Mesenchymal stem cell (in vitro differentiated cells and primary cell): ENCODE results near the gene SULT1B1.

Experiments used
- DNase-seq: peaks from one replicate; pipeline ENCODE4 v3.0.0-alpha.2; 2013
- H2AFZ ChIP-seq: one replicate; pipeline ENCODE4 v1.6.1; 2013; ENCODE audit warnings: low read depth, mild to moderate bottlenecking, control low read depth, inconsistent platforms, low read length, moderate library complexity
- H2AK5ac ChIP-seq: 2 replicates; pipeline ENCODE4 v1.6.1; 2013; ENCODE audit warnings: low read length, moderate library complexity, mild to moderate bottlenecking, inconsistent platforms; ENCODE audit not compliant: severe bottlenecking
- H2BK120ac ChIP-seq: one replicate; pipeline ENCODE4 v1.6.1; 2013; ENCODE audit warnings: low read depth, mild to moderate bottlenecking, inconsistent platforms, low read length, moderate library complexity
- H2BK12ac ChIP-seq, 2 experiments: one replicate each; pipeline ENCODE4 v1.6.1; 2013; ENCODE audit warnings: inconsistent platforms in 2 of 2, low read length in 2 of 2, mild to moderate bottlenecking in 2 of 2, moderate library complexity in 2 of 2, control low read depth in 1 of 2
- H2BK15ac ChIP-seq: one replicate; pipeline ENCODE4 v1.6.1; 2013; ENCODE audit warnings: mild to moderate bottlenecking, low read depth, inconsistent platforms; ENCODE audit not compliant: poor library complexity, severe bottlenecking
- H2BK5ac ChIP-seq: 2 replicates; pipeline ENCODE4 v1.6.1; 2013; ENCODE audit warnings: low read depth, mild to moderate bottlenecking, low read length, control low read depth, inconsistent platforms; ENCODE audit not compliant: poor library complexity, severe bottlenecking
- H3K14ac ChIP-seq, 2 experiments: one replicate each; pipeline ENCODE4 v1.6.1; 2013; ENCODE audit warnings: inconsistent platforms in 2 of 2, low read length in 2 of 2, control low read depth in 1 of 2, mild to moderate bottlenecking in 1 of 2, moderate library complexity in 1 of 2
- H3K18ac ChIP-seq, 2 experiments: one replicate each; pipeline ENCODE4 v1.6.1; 2013; ENCODE audit warnings: inconsistent platforms in 2 of 2, low read length in 2 of 2, control low read depth in 1 of 2, low read depth in 1 of 2, mild to moderate bottlenecking in 1 of 2
- H3K23ac ChIP-seq, 2 experiments: one replicate each; pipeline ENCODE4 v1.6.1; 2013; ENCODE audit warnings: inconsistent platforms in 2 of 2, low read length in 2 of 2, mild to moderate bottlenecking in 2 of 2, moderate library complexity in 2 of 2, control low read depth in 1 of 2
- H3K27ac ChIP-seq: 2 replicates; pipeline ENCODE4 v1.5.1; 2013; ENCODE audit warnings: mild to moderate bottlenecking, moderate library complexity, low read length, control low read depth, inconsistent platforms; ENCODE audit not compliant: poor library complexity, severe bottlenecking
- H3K27me3 ChIP-seq, 2 experiments: 2 replicates each; pipeline versions ENCODE4 v1.6.1 to v1.7.0; 2013; ENCODE audit warnings: low read length in 2 of 2, mild to moderate bottlenecking in 2 of 2, moderate library complexity in 2 of 2, control low read depth in 1 of 2, inconsistent platforms in 1 of 2; ENCODE audit not compliant: control insufficient read depth in 1 of 2, insufficient read depth in 1 of 2
- H3K36me3 ChIP-seq, 2 experiments: 2 replicates each; pipeline versions ENCODE4 v1.6.1 to v1.7.0; 2013; ENCODE audit warnings: low read length in 2 of 2, control low read depth in 1 of 2, inconsistent platforms in 1 of 2, low read depth in 1 of 2, mild to moderate bottlenecking in 1 of 2; ENCODE audit not compliant: insufficient read depth in 2 of 2, control insufficient read depth in 1 of 2
- H3K4ac ChIP-seq, 2 experiments: one replicate each; pipeline ENCODE4 v1.6.1; 2013; ENCODE audit warnings: inconsistent platforms in 2 of 2, low read length in 2 of 2, mild to moderate bottlenecking in 2 of 2, moderate library complexity in 2 of 2, control low read depth in 1 of 2, low read depth in 1 of 2
- H3K4me1 ChIP-seq: 2 replicates; pipeline ENCODE4 v1.6.1; 2013; ENCODE audit warnings: low read depth, low read length, control low read depth; ENCODE audit not compliant: control insufficient read depth, insufficient read depth
- H3K4me2 ChIP-seq: 2 replicates; pipeline ENCODE4 v1.6.1; 2013; ENCODE audit warnings: low read length, mild to moderate bottlenecking, inconsistent platforms; ENCODE audit not compliant: poor library complexity, severe bottlenecking
- H3K4me3 ChIP-seq, 2 experiments: 2 replicates each; pipeline versions ENCODE4 v1.5.1 to v1.7.0; 2013; ENCODE audit warnings: low read length in 2 of 2, mild to moderate bottlenecking in 2 of 2, control low read depth in 1 of 2, low read depth in 1 of 2; ENCODE audit not compliant: insufficient read depth in 1 of 2
- H3K79me1 ChIP-seq: replicated peaks from 2 replicates; pipeline ENCODE4 v1.6.1; 2013; ENCODE audit warnings: mild to moderate bottlenecking, control low read depth, low read length, inconsistent platforms; ENCODE audit not compliant: poor library complexity, severe bottlenecking
- H3K9ac ChIP-seq: 2 replicates; pipeline ENCODE4 v1.7.0; 2013; ENCODE audit warnings: mild to moderate bottlenecking, low read length, moderate library complexity
- H3K9me3 ChIP-seq: 2 replicates; pipeline ENCODE4 v1.7.0; 2013; ENCODE audit warnings: mild to moderate bottlenecking, low read length; ENCODE audit not compliant: control insufficient read depth
- H4K8ac ChIP-seq: one replicate; pipeline ENCODE4 v1.6.1; 2013; ENCODE audit warnings: inconsistent platforms, mild to moderate bottlenecking, low read length, moderate library complexity
- H4K91ac ChIP-seq: one replicate; pipeline ENCODE4 v1.6.1; 2013; ENCODE audit warnings: mild to moderate bottlenecking, low read length, inconsistent platforms
- WGBS: methylation state at CpG from one replicate; pipeline ENCODE4 v1.1.7; 2013; ENCODE audit warnings: mixed read lengths; 5-methylcytosine and 5-hydroxymethylcytosine counted together

Gene SULT1B1

GRCh38 chr4:69781458-69782418 is 21.3 kb upstream of the SULT1B1 start:
- no peaks in the 10 kb centered on the region for H3K27me3 ChIP-seq
- no peak overlapping the region for H3K18ac ChIP-seq
- H3K4me1 ChIP-seq = no peaks in the 10 kb centered on the region
- no peaks in the 10 kb centered on the region for H3K79me1 ChIP-seq
- no peak overlapping the region for H4K8ac ChIP-seq
- H2BK120ac ChIP-seq = no peak overlapping the region
- H3K9ac ChIP-seq = no peak overlapping the region
- H3K14ac ChIP-seq = no peak overlapping the region
- 93% methylated on average over 16 of the region's 19 CpGs for WGBS
- H2AK5ac ChIP-seq = no peak overlapping the region
- no peak overlapping the region for H3K4me3 ChIP-seq
- no peak overlapping the region for H2AFZ ChIP-seq
- H4K91ac ChIP-seq = peak overlapping the region; percentile 15
- DNase-seq = no peak
- no peaks in the 10 kb centered on the region for H3K36me3 ChIP-seq
- H2BK15ac ChIP-seq = no peak overlapping the region
- H3K4ac ChIP-seq = no peak overlapping the region
- no peak overlapping the region for H3K4me2 ChIP-seq
- no peak overlapping the region for H2BK12ac ChIP-seq
- no peak overlapping the region for H3K27ac ChIP-seq
- no peak overlapping the region for H3K23ac ChIP-seq
- no peaks in the 10 kb centered on the region for H3K9me3 ChIP-seq
- no peak overlapping the region for H2BK5ac ChIP-seq

- Histone ChIP-seq H3K4me3 (no peak overlapping the region), H4K8ac (no peak overlapping the region), H3K18ac (no peak overlapping the region), H2BK12ac (no peak overlapping the region), H3K79me1 (no peaks in the 10 kb centered on the region), H3K9ac (no peak overlapping the region), H2BK15ac (no peak overlapping the region), H3K14ac (no peak overlapping the region), H2BK5ac (no peak overlapping the region), H3K27ac (no peak overlapping the region), H3K4me1 (no peaks in the 10 kb centered on the region), H2BK120ac (no peak overlapping the region), H3K36me3 (no peaks in the 10 kb centered on the region), H3K9me3 (no peaks in the 10 kb centered on the region), H3K27me3 (no peaks in the 10 kb centered on the region), H2AFZ (no peak overlapping the region), H4K91ac (no peak overlapping the region), H2AK5ac (no peak overlapping the region), H3K23ac (no peak overlapping the region), H3K4me2 (no peak overlapping the region), H3K4ac (no peak overlapping the region)
- WGBS = no CpG with 5 or more reads among the region's 1 CpG
- no peak for DNase-seq
Observed at GRCh38 chr4:69780141-69780540, 19.7 kb upstream of the SULT1B1 start.

DNA sequence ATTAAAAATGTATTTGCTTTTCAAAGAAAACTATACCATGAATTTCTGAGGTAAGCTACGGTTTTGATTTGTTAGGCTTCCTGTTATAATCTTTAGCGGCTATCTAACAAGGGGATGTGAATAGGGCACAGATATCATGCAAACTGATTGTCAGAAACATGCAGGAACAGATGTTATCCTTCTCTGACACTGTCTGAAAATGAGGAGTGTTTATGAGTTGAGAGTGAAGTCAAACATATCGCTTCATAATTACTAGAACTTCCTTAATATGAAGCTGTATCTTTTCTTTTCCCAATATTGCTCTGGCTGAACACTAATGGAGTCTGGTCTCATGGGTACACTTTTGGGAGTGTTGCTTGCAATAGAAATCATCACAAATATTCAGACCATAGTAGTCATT is 16.3 kb upstream of the SULT1B1 start:
- WGBS = 92% methylated on average over 2 of the region's 3 CpGs
- H3K14ac ChIP-seq = no peak overlapping the region
- H3K9me3 ChIP-seq = no peaks in the 10 kb centered on the region
- H3K4me1 ChIP-seq = no peaks in the 10 kb centered on the region
- no peak overlapping the region for H3K4me3 ChIP-seq
- no peak overlapping the region for H3K9ac ChIP-seq
- no peak overlapping the region for H2AFZ ChIP-seq
- no peak for DNase-seq
- no peak overlapping the region for H2BK15ac ChIP-seq
- no peak overlapping the region for H2AK5ac ChIP-seq
- no peak overlapping the region for H2BK5ac ChIP-seq
- no peaks in the 10 kb centered on the region for H3K79me1 ChIP-seq
- no peaks in the 10 kb centered on the region for H3K36me3 ChIP-seq
- H2BK120ac ChIP-seq = no peak overlapping the region
- no peak overlapping the region for H4K91ac ChIP-seq
- H3K18ac ChIP-seq = no peak overlapping the region
- no peak overlapping the region for H2BK12ac ChIP-seq
- H3K4me2 ChIP-seq = no peak overlapping the region
- no peak overlapping the region for H3K27ac ChIP-seq
- H3K23ac ChIP-seq = no peak overlapping the region
- no peak overlapping the region for H4K8ac ChIP-seq
- H3K4ac ChIP-seq = no peak overlapping the region
- no peaks in the 10 kb centered on the region for H3K27me3 ChIP-seq

DNA sequence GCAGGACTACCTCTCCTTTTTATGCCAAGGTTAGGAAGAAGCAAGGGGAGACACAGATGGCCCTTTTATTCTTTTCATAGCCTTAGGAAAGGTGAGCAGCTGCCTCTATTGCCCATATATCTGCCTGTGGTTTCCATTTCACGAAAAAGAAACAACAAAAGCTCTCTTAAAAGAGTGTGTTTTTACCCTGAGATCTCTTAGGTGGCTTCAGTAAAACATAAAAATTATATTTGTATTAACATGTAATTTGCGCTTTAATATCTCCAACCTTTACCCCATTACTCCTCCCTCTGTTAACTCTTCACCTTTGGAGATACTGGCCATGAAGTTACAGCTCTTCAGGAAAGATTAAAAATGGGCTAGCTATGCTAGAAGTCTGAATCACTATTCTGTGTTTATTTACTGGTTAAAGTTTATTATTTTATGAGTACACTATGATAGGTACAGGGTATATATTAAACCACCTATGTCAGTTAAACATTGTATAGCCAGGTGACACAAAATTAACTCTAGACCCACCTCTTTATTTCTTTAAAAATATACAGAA is 15.0 kb upstream of the SULT1B1 start:
- Histone ChIP-seq H2AFZ (no peak overlapping the region), H2BK120ac (no peak overlapping the region), H3K4me2 (no peak overlapping the region), H3K4me1 (no peaks in the 10 kb centered on the region), H3K14ac (no peak overlapping the region), H2BK15ac (no peak overlapping the region), H4K8ac (no peak overlapping the region), H3K18ac (no peak overlapping the region), H3K27ac (no peak overlapping the region), H3K9ac (no peak overlapping the region), H3K9me3 (no peaks in the 10 kb centered on the region), H3K23ac (no peak overlapping the region), H3K79me1 (no peaks in the 10 kb centered on the region), H3K36me3 (no peaks in the 10 kb centered on the region), H3K4me3 (no peak overlapping the region), H3K27me3 (no peaks in the 10 kb centered on the region), H2BK5ac (no peak overlapping the region), H3K4ac (no peak overlapping the region), H2AK5ac (no peak overlapping the region), H4K91ac (no peak overlapping the region), H2BK12ac (no peak overlapping the region)
- DNase-seq = no peak
- no CpG with 5 or more reads among the region's 2 CpGs for WGBS
